Endothelial cell of umbilical vein (primary cell): ENCODE measurements around the gene NUP62. TPM values are rescaled to one million over a fixed set of nuclear protein-coding genes. Genes with fewer than 3 reads are reported as not detected.

ENCODE experiments used
- BruUV-seq: library from RNA; stranded (reverse); fragments of 400-500 nt; replicated peaks from 2 replicates; lab custom pipeline; 2021; lab: Mats Ljungman, UMichigan
- CTCF ChIA-PET: fragments of 300-600, 350-600 bp; sonication (Branson Sonifier 250); formaldehyde crosslinking; loops from one replicate; lab custom pipeline; 2021; ENCODE audit warnings: antibody characterized with exemption, inconsistent platforms; lab: Charles Lee
- POLR2A ChIA-PET: fragments of 300-600, 350-600 bp; sonication (Branson Sonifier 250); formaldehyde crosslinking; loops from one replicate; lab custom pipeline; 2021; ENCODE audit warnings: antibody characterized with exemption, inconsistent platforms; lab: Charles Lee
- DNase-seq: peaks from one replicate; pipeline ENCODE4 v3.0.0-alpha.2; 2011; ENCODE audit warnings: low read depth, low spot score
- FAIRE-seq: peaks from 2 replicates; lab custom pipeline; 2011; peaks lifted over from hg19 to GRCh38; lab: Jason Lieb, UNC
- H2AFZ ChIP-seq: 2 replicates; pipeline ENCODE4 v1.6.0; 2012; ENCODE audit warnings: low read depth, low read length, control low read depth, inconsistent platforms
- H3K27ac ChIP-seq: 2 replicates; pipeline ENCODE4 v1.5.1; 2011; ENCODE audit warnings: low read depth, mild to moderate bottlenecking, control low read depth, low read length, moderate library complexity; ENCODE audit not compliant: insufficient read depth
- H3K27me3 ChIP-seq, 2 experiments: 2 replicates each; pipeline versions ENCODE4 v1.6.0 to v1.6.1; 2011; ENCODE audit warnings: low read length in 2 of 2, mixed read lengths in 1 of 2; ENCODE audit not compliant: control insufficient read depth in 2 of 2, insufficient read depth in 2 of 2
- H3K36me3 ChIP-seq, 2 experiments: 2 replicates in 1 of 2; 3 replicates in 1 of 2; pipeline ENCODE4 v1.5.1; 2011; ENCODE audit warnings: low read length in 2 of 2, mild to moderate bottlenecking in 1 of 2, moderate library complexity in 1 of 2; ENCODE audit not compliant: control insufficient read depth in 2 of 2, insufficient read depth in 2 of 2; ENCODE audit errors: extremely low read depth in 1 of 2
- H3K4me1 ChIP-seq: 3 replicates; pipeline ENCODE4 v1.5.1; 2011; ENCODE audit warnings: mild to moderate bottlenecking, low read length; ENCODE audit not compliant: control insufficient read depth, insufficient read depth; ENCODE audit errors: extremely low read depth
- H3K4me2 ChIP-seq: 2 replicates; pipeline ENCODE4 v1.6.1; 2011; ENCODE audit warnings: low read length, control low read depth, mixed read lengths; ENCODE audit not compliant: insufficient read depth
- H3K4me3 ChIP-seq, 3 experiments: fragments of 200-600 bp in 1 of 3; sonication (generic), shearing (Covaris generic) in 1 of 3; replicated peaks in 1 of 3; 2 replicates each; pipeline ENCODE4 v1.5.1; 2011 to 2016; ENCODE audit warnings: control low read depth in 3 of 3, low read length in 3 of 3, mild to moderate bottlenecking in 2 of 3, inconsistent platforms in 1 of 3, low read depth in 1 of 3, moderate library complexity in 1 of 3; ENCODE audit not compliant: insufficient read depth in 1 of 3
- H3K79me2 ChIP-seq: 2 replicates; pipeline ENCODE4 v1.6.0; 2012; ENCODE audit warnings: low read length, inconsistent platforms; ENCODE audit not compliant: control insufficient read depth, insufficient read depth
- H3K9ac ChIP-seq: replicated peaks from 2 replicates; pipeline ENCODE3; 2011; ENCODE audit warnings: low read length, control low read depth; ENCODE audit not compliant: insufficient read depth; ENCODE audit errors: extremely low read depth
- H3K9me1 ChIP-seq: replicated peaks from 3 replicates; pipeline ENCODE4 v1.6.0; 2011; ENCODE audit warnings: mild to moderate bottlenecking, low read length; ENCODE audit not compliant: control insufficient read depth, insufficient read depth; ENCODE audit errors: extremely low read depth
- H3K9me3 ChIP-seq: replicated peaks from 2 replicates; pipeline ENCODE4 v1.5.1; 2012; ENCODE audit warnings: low read length, inconsistent platforms; ENCODE audit not compliant: control insufficient read depth, insufficient read depth
- H4K20me1 ChIP-seq: replicated peaks from 2 replicates; pipeline ENCODE3; 2011; ENCODE audit warnings: mild to moderate bottlenecking, low read length; ENCODE audit not compliant: control insufficient read depth, insufficient read depth; ENCODE audit errors: extremely low read depth
- CTCF ChIP-seq, 2 donors: IDR thresholded peaks; 1 replicate in 1 of 2; 2 replicates in 1 of 2; pipeline ENCODE4 v1.5.1; 2011; ENCODE audit warnings: low read length in 2 of 2, mild to moderate bottlenecking in 2 of 2, moderate library complexity in 2 of 2, control low read depth in 1 of 2, inconsistent platforms in 1 of 2, low read depth in 1 of 2; ENCODE audit not compliant: insufficient read depth in 1 of 2; ENCODE audit errors: extremely low read depth in 1 of 2
- EZH2 ChIP-seq: IDR thresholded peaks from 2 replicates; pipeline ENCODE4 v1.6.1; 2012; ENCODE audit warnings: borderline replicate concordance, low read depth, mild to moderate bottlenecking, moderate library complexity, low read length, inconsistent platforms; ENCODE audit not compliant: severe bottlenecking
- FOS ChIP-seq: IDR thresholded peaks from 2 replicates; pipeline ENCODE4 v1.6.1; 2011; ENCODE audit warnings: mild to moderate bottlenecking, low read length, moderate library complexity, borderline replicate concordance; ENCODE audit not compliant: insufficient read depth
- GATA2 ChIP-seq: IDR thresholded peaks from 2 replicates; pipeline ENCODE4 v1.7.0; 2011; ENCODE audit warnings: low read depth, mild to moderate bottlenecking, moderate library complexity, mixed read lengths, low read length; ENCODE audit not compliant: insufficient read length, insufficient read depth
- JUN ChIP-seq: IDR thresholded peaks from 2 replicates; pipeline ENCODE4 v1.6.1; 2011; ENCODE audit warnings: borderline replicate concordance, low read depth; ENCODE audit not compliant: insufficient read length, insufficient read depth
- MAX ChIP-seq: IDR thresholded peaks from 2 replicates; pipeline ENCODE4 v1.6.1; 2011; ENCODE audit not compliant: insufficient read depth, insufficient read length
- MYC ChIP-seq: IDR thresholded peaks from one replicate; pipeline ENCODE4 v1.6.1; 2011; ENCODE audit warnings: mild to moderate bottlenecking, low read depth, low read length
- POLR2A ChIP-seq: IDR thresholded peaks from 2 replicates; pipeline ENCODE4 v1.6.1; 2012; ENCODE audit warnings: low read depth, mild to moderate bottlenecking, control low read depth, low read length
- POLR2AphosphoS5 ChIP-seq: IDR thresholded peaks from 2 replicates; pipeline ENCODE4 v1.6.1; 2012; ENCODE audit warnings: low read depth, mild to moderate bottlenecking, control low read depth, low read length, moderate library complexity; ENCODE audit not compliant: insufficient read depth
- dilution Hi-C: fragments of 300-500 bp; cut with MboI; formaldehyde crosslinking; loops from one replicate; pipeline ENCODE4 v1.15.0; 2019; ENCODE audit warnings: low sequenced_read_pairs; ENCODE audit not compliant: extremely low pct_ligation_motif_present
- intact Hi-C: fragments of 100-400 bp; cut with micrococcal nuclease; formaldehyde crosslinking; loops from one replicate; pipeline ENCODE4 v1.10.0; 2022
- polyA plus RNA-seq, 4 experiments: library from polyadenylated mRNA; depleted of rRNA in 3 of 4; stranded (reverse) in 3 of 4; unstranded in 1 of 4; fragments of >200 nt; gene quantifications; 2 replicates each; pipeline versions ENCODE4 v1.2.1 to v1.2.3, GENCODE V29; 2011 to 2012; ENCODE audit warnings: missing spikeins in 1 of 4
- total RNA-seq: library from RNA; stranded (reverse); gene quantifications from 2 replicates; pipeline ENCODE4 v1.2.3, GENCODE V29; 2021

Gene NUP62
- total and polyA plus RNA-seq, 2 donors (not counting 3 experiments of a cell fraction or from before 2014, with no cell fraction given): 32.0 to 93.7 TPM

- DNase-seq (no peak), FAIRE-seq (no peak)
- Histone ChIP-seq H3K27ac (no peak overlapping the region), H3K9me1 (no peaks in the 10 kb centered on the region), H4K20me1 (no peaks in the 10 kb centered on the region), H3K4me1 (peaks cover 7% of the 10 kb centered on the region), H3K36me3 (peaks cover 18 to 45% of the 10 kb centered on the region in 2 experiments), H3K4me3 (no peak overlapping the region), H3K4me2 (no peak overlapping the region), H2AFZ (no peak overlapping the region), H3K79me2 (no peaks in the 10 kb centered on the region), H3K9ac (no peak overlapping the region), H3K27me3 (no peaks in the 10 kb centered on the region), H3K9me3 (no peaks in the 10 kb centered on the region)
- POLR2A ChIA-PET: no interaction called here
- TF ChIP-seq POLR2AphosphoS5: no peak
- TF ChIP-seq EZH2: no peak
- TF ChIP-seq MAX: no peak
- TF ChIP-seq FOS: no peak
- no peak for TF ChIP-seq CTCF (IDR thresholded peaks at IDR 0.05; ENCODE audit: extremely low read depth in 1 of 2, insufficient read depth in 1 of 2, low read depth in 1 of 2, low read length in 2 of 2)
- TF ChIP-seq GATA2: no peak
- TF ChIP-seq POLR2A: no peak
- no peak for TF ChIP-seq JUN
- TF ChIP-seq MYC: no peak
- BruUV-seq: no TSS peak
- intact Hi-C loops (no loop called here), dilution Hi-C loops (no loop called here)
- CTCF ChIA-PET: no interaction called here
These were observed 46.2 kb downstream of the NUP62 start for GRCh38 chr19:49883094-49883493.
